ENCODE data around the gene BTBD9. TPM values are rescaled to one million over a fixed set of nuclear protein-coding genes. Genes with fewer than 3 reads are reported as not detected.

The BTBD9 gene
- total RNA-seq, 1 experiment from 2014 or later = 19.4 TPM

DNA sequence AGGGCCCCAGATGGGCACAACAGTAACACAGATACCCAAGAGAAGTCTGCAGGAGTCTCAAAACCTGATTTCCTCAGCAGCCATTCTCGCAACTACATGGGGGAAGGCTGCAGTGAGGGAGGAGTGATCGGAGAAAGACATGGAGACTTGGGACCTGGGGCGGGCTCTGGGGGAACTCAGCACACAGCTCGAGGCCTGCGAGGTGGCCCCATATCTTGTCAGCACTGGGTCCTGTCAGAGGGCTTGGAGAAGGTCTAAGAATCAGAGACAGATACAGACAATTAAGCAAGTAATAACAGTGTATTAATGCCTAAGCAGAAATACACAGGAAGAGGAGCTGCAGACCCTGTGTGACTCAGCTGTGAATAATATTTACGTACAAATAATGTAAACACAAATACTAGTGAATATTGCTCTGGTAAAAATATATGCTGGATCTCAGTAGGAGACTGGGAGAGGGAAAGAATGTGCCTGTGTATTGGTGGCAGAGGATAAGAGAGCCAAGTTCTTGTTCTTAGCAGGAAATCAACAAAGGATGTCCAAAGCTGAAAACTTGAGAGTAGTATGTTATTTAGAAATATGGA is 484.0 kb downstream of the BTBD9 start:
- H3K4me3 Mint-ChIP-seq (ENCODE audit: low read depth, unreplicated experiment) = no peak overlapping the region
- BruUV-seq (replicated peaks) = no TSS peak
- H3K27me3 Mint-ChIP-seq (ENCODE audit: unreplicated experiment) = no peaks in the 10 kb centered on the region
- CTCF ChIA-PET = interaction anchor here (0.7 kb wide), 1 partner anchor 624 kb away, joined by 4 read pairs; no protein-coding TSS in a partner anchor
- peaks cover 31% of the 10 kb centered on the region for H3K36me3 Mint-ChIP-seq (ENCODE audit: insufficient read depth, unreplicated experiment)
- H3K4me1 Mint-ChIP-seq (ENCODE audit: low read depth, unreplicated experiment) = peaks cover 8% of the 10 kb centered on the region
- DNase-seq = no peak
- no peak overlapping the region for H3K27ac Mint-ChIP-seq (ENCODE audit: unreplicated experiment)
- TF ChIP-seq CTCF (IDR thresholded peaks at IDR 0.05; ENCODE audit: unreplicated experiment) = no peak
- H3K9me3 Mint-ChIP-seq (ENCODE audit: low read depth, unreplicated experiment) = no peaks in the 10 kb centered on the region
- intact Hi-C loops (cut with micrococcal nuclease; ENCODE audit: unreplicated experiment) = no loop called here

DNA sequence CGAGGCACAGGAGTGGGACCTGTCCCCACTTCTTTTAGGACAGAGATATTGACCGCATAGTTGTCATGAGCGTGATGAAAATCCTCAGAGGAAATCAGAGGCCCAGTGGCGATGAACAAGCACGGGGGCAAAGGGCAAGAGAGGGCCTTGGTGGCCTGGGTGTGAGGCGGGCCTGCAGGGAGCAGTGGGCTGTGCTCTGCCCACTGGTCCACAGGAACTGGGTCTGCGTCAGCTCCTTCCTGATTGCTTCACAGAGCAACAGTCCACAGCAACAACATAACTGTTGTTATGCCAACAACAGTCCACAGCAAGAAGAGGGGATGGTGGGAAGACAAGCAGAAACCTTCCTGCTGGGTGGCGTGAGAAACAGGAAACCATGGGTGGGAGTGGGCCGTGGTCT is 484.6 kb downstream of the BTBD9 start:
- H3K4me1 Mint-ChIP-seq (ENCODE audit: low read depth, unreplicated experiment) = peaks cover 8% of the 10 kb centered on the region
- CTCF ChIA-PET = interaction anchor here (0.9 kb wide), 1 partner anchor 22 kb away, joined by 3 read pairs; no protein-coding TSS in a partner anchor
- intact Hi-C loops (cut with micrococcal nuclease; ENCODE audit: unreplicated experiment) = no loop called here
- H3K27me3 Mint-ChIP-seq (ENCODE audit: unreplicated experiment) = no peaks in the 10 kb centered on the region
- no TSS peak for BruUV-seq (replicated peaks)
- H3K9me3 Mint-ChIP-seq (ENCODE audit: low read depth, unreplicated experiment) = no peaks in the 10 kb centered on the region
- H3K4me3 Mint-ChIP-seq (ENCODE audit: low read depth, unreplicated experiment) = no peak overlapping the region
- peaks cover 31% of the 10 kb centered on the region for H3K36me3 Mint-ChIP-seq (ENCODE audit: insufficient read depth, unreplicated experiment)
- no peak for DNase-seq
- H3K27ac Mint-ChIP-seq (ENCODE audit: unreplicated experiment) = no peak overlapping the region
- TF ChIP-seq CTCF (IDR thresholded peaks at IDR 0.05; ENCODE audit: unreplicated experiment) = no peak

DNA sequence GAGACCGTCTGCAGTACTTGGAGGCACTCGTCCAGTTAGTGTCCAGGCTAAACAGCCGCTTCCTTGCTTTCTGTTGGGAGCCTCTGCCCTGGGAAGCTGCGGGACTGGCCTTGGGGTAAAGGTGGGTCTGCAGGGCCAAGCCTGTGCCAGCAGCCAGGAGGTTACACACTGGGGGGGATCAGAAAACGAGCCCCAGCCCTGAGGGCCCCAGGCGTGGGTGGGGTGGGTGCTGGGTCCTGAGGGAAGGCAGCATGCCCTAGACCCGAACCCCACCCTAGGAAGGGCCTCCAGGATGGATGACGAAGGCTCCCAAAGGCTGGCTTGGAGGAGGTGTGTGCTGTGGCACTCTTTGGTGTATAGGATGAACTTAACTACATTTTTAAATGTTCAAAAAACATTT is 485.0 kb downstream of the BTBD9 start:
- H3K4me1 Mint-ChIP-seq (ENCODE audit: low read depth, unreplicated experiment) = peaks cover 8% of the 10 kb centered on the region

DNA sequence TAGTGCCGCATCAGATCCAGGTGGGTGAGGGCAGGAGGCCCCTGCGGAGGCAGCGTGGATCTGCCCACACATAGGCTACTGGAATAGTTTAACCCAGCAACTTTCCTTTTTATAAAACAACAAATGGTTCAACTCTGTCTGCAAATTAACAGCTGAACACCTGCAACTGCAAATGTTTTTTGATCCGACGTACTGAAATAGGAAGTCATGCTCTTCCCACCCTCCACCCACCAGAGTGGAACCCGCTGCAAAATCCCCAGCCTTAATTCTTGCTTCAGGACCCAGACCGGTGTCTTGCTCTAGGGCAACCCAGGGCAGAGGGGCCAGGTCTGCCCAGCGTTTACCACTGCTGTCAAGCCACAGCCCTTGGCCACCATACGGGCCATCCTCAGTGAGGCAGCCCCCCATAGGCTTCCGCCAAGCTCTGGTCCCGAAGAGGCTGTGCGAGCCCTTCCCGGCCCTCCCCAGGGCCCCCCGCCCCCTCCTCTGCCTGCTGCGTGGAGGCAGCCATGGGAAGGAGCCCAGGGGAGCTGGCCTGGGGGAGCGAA is 485.9 kb downstream of the BTBD9 start:
- BruUV-seq (replicated peaks) = no TSS peak
- peaks cover 21% of the 10 kb centered on the region for H3K36me3 Mint-ChIP-seq (ENCODE audit: insufficient read depth, unreplicated experiment)
- CTCF ChIA-PET = no interaction called here

More for the DNA sequence above, 485.0 kb downstream of the BTBD9 start:
- Mint-ChIP-seq H3K27me3 (ENCODE audit: unreplicated experiment) (no peaks in the 10 kb centered on the region), H3K36me3 (ENCODE audit: insufficient read depth, unreplicated experiment) (peaks cover 29% of the 10 kb centered on the region), H3K4me3 (ENCODE audit: low read depth, unreplicated experiment) (no peak overlapping the region), H3K9me3 (ENCODE audit: low read depth, unreplicated experiment) (no peaks in the 10 kb centered on the region), H3K27ac (ENCODE audit: unreplicated experiment) (no peak overlapping the region)
- intact Hi-C loops (cut with micrococcal nuclease; ENCODE audit: unreplicated experiment) = no loop called here
- DNase-seq = no peak
- BruUV-seq (replicated peaks) = no TSS peak
- CTCF ChIA-PET = interaction anchor here (0.9 kb wide), 1 partner anchor 23 kb away, joined by 3 read pairs; no protein-coding TSS in a partner anchor
- TF ChIP-seq CTCF (IDR thresholded peaks at IDR 0.05; ENCODE audit: unreplicated experiment) = no peak

More for the DNA sequence above, 485.9 kb downstream of the BTBD9 start:
- no peaks in the 10 kb centered on the region for H3K27me3 Mint-ChIP-seq (ENCODE audit: unreplicated experiment)
- DNase-seq = no peak
- H3K4me1 Mint-ChIP-seq (ENCODE audit: low read depth, unreplicated experiment) = peaks cover 8% of the 10 kb centered on the region
- H3K4me3 Mint-ChIP-seq (ENCODE audit: low read depth, unreplicated experiment) = no peak overlapping the region
- no peak for TF ChIP-seq CTCF (IDR thresholded peaks at IDR 0.05; ENCODE audit: unreplicated experiment)
- H3K27ac Mint-ChIP-seq (ENCODE audit: unreplicated experiment) = no peak overlapping the region
- no peaks in the 10 kb centered on the region for H3K9me3 Mint-ChIP-seq (ENCODE audit: low read depth, unreplicated experiment)
- intact Hi-C loops (cut with micrococcal nuclease; ENCODE audit: unreplicated experiment) = no loop called here

Measured in Calu3 (cell line).